ENCODE results near the gene BST1.

BST1 gene

GRCh38 chr4:15779306-15779705 lies 76.4 kb downstream of the BST1 start:
- DNase-seq (ENCODE audit: low spot score): no peak

- DNase-seq (ENCODE audit: low spot score): no peak
Observed at GRCh38 chr4:15779809-15780208, 76.9 kb downstream of the BST1 start.

- DNase-seq (ENCODE audit: low spot score): no peak
Observed at GRCh38 chr4:15781427-15782095, 78.7 kb downstream of the BST1 start.
